GM19328 (cell line): ENCODE measurements around the gene SMYD4.
"Not testable (repeated sequence)": the region's sequence is repeated elsewhere in the genome, so short reads cannot be mapped to it uniquely, and the experiment has no call there.

ENCODE experiments used
- ATAC-seq: cut with Tn5 transposase; IDR thresholded peaks from one replicate; pipeline ENCODE4 v1.9.1; 2021; ENCODE audit warnings: mild to moderate bottlenecking, moderate library complexity; ENCODE audit not compliant: unreplicated experiment

Gene SMYD4

GRCh38 chr17:1758807-1759206 is 70.9 kb downstream of the SMYD4 start:
- no peak for ATAC-seq

GRCh38 chr17:1755827-1756262 is 73.9 kb downstream of the SMYD4 start:
- ATAC-seq = no peak

DNA sequence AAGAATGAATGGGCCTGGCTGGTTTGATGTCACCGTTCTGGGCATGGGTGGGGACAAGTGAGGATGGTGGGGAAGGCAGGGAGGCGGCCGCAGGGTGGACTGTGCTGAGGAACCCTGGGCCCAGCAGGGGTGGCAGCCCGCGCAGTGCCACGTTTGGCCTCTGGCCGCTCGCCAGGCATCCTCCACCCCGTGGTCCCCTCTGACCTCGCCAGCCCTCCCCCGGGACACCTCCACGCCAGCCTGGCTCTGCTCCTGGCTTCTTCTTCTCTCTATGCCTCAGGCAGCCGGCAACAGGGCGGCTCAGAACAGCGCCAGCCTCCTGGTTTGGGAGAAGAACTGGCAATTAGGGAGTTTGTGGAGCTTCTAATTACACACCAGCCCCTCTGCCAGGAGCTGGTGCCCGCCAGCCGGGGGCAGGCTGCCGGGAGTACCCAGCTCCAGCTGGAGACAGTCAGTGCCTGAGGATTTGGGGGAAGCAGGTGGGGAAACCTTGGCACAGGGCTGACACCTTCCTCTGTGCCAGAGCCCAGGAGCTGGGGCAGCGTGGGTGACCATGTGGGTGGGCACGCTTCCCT is 74.4 kb downstream of the SMYD4 start:
- ATAC-seq = no peak

GRCh38 chr17:1754430-1755112 is 75.1 kb downstream of the SMYD4 start:
- no peak for ATAC-seq

DNA sequence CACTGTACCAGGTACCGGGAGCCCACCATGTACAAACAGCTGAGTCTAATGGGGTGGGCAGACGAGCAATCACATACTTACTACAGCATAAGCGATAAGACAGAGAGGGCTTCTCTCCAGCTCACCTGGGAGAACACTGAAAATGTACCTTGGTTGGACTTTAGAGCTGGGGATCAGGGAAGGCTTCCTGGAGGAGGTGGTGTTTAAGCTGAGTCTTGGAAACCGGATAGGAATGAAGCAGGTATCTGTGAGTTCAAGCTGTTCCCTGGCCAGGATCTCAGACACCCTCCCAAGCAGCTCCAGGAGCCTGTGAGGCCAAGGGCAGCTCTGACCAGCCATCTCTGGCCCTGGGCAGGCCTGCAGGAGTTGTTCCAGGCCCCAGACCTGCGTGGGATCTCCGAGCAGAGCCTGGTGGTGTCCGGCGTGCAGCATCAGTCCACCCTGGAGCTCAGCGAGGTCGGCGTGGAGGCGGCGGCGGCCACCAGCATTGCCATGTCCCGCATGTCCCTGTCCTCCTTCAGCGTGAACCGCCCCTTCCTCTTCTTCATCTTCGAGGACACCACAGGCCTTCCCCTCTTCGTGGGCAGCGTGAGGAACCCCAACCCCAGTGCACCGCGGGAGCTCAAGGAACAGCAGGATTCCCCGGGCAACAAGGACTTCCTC is 75.8 kb downstream of the SMYD4 start:
- ATAC-seq = no peak

- no peak for ATAC-seq
Observed at GRCh38 chr17:1752425-1753262, 77.1 kb downstream of the SMYD4 start.

- no peak for ATAC-seq
Observed at GRCh38 chr17:1750628-1751027, 79.1 kb downstream of the SMYD4 start.

- ATAC-seq = no peak
Observed at GRCh38 chr17:1746975-1747543, 82.6 kb downstream of the SMYD4 start.

- no peak for ATAC-seq
Observed at GRCh38 chr17:1745513-1746020, 84.1 kb downstream of the SMYD4 start.

- ATAC-seq = no peak
Observed at GRCh38 chr17:1744551-1745512, 84.9 kb downstream of the SMYD4 start.

GRCh38 chr17:1743088-1743439 is 86.6 kb downstream of the SMYD4 start:
- no peak for ATAC-seq

DNA sequence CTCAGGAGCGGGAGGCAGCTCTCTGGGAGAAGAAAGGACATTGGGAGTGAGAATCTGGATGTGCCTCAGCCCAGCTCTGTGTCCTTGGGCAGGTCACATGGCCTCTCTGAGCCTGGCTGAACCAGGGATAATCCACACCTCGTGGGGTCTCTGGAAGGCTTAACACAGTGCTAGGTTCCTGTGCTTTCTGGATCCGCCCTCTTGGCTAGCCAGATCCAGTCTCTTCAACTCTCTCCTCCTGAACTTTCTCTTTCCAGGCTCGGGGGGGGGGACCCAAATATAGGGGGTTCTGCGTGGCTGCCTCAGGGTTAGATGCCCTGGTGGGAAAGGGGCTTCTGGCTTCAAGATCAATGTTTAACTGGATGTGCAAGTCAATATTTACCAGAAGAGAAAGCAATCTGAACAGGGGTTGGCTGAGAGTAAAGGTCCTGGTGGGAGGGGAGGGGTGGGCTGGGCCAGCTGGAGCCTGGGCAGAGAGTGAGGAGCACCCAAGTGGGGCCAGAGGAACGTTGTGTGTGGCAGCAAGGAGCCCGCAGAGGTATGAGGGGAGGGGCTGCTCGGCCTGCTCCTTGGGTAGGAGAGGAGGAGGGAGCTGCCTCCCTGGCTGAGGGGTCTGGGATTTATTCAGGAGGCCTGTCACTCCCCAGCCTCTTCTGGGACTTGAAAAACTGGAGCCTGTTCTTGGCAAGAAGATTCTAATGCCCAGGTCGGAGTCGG is 87.2 kb downstream of the SMYD4 start, which contains the start of gene SERPINF2:
SERPINF2 (plus strand) TSS at position 501 of the 717 bp plus-strand sequence. CDS start 2,125 bp downstream, outside the sequence.
- no peak for ATAC-seq

GRCh38 chr17:1741899-1742298 is 87.8 kb downstream of the SMYD4 start:
- not testable (repeated sequence) for ATAC-seq

DNA sequence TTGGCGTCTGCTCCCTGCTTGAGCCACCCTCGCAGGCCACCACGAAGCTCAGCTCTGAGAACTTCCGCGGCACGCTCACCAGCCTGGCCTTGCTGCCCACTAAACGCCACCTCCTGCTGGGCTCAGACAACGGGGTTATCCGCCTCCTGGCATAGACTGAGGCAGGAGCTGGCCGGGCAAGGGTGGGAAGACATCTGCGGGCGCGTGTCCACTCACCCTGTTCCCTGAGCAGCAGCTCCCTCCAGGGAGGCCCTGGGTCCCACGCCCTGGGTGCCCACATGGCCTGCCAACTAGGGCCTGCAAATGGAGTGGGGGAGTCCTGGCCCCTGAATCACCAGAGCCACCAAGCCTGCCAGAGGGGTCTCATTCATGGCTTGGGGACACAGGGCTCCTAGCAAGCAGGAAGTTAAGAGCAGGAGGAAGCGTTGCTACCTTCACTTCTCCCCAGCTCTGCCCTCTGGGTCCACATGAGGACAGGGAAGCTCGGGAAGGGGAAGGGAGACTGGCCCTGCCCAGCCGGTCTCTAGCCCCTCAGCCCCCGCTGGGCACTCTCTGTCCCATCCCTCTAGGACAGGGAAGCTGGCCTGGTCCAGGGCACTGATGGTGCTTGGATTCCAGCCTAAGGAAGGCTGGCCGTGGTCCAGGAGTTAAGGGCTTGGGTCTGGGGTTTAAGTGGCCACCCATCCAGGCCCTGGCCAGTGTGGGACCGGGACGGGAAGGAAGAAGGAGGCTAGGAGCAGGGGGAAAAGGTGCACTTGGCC is 92.0 kb downstream of the SMYD4 start:
- ATAC-seq = no peak

GRCh38 chr17:1736348-1737281 is 93.1 kb downstream of the SMYD4 start:
- no peak for ATAC-seq

DNA sequence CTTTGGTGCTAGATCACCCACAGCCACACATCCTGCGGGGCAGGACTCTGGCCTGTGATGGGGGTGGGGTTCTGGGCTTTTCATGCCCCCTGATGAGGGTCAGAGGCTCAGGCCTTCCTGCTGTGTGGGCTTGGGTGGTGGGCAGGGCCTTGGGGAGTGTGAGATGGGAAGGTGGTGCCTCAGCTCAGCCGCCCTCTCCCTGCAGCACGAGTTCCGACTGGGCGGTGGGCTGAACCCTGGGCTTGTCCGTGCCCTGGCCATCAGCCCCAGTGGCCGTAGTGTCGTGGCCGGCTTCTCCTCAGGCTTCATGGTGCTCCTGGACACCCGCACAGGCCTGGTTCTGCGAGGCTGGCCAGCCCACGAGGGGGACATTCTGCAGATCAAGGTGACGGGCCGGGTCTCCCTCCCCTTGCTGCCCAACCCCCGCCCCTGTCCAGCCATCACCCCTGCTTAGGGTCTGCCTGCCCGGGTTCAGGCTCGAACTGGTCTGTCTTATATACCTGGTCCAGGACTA is 93.8 kb downstream of the SMYD4 start:
- no peak for ATAC-seq

GRCh38 chr17:1735418-1735817 is 94.3 kb downstream of the SMYD4 start:
- no peak for ATAC-seq
